Thyroid gland (tissue), 4 donors: ENCODE data around the gene PHC2. TPM values are rescaled to one million over a fixed set of nuclear protein-coding genes. Genes with fewer than 3 reads are reported as not detected.

Source experiments
- DNase-seq, 2 donors: peaks; one replicate each; pipeline ENCODE4 v3.0.0-alpha.2; 2019
- H3K27ac ChIP-seq, 3 donors: fragments of 200-600 bp; sonication (generic); 1 replicate in 2 of 3; 2 replicates in 1 of 3; pipeline ENCODE4 v1.5.1; 2016 to 2019; ENCODE audit warnings: mild to moderate bottlenecking in 1 of 3, moderate library complexity in 1 of 3
- H3K27me3 ChIP-seq: fragments of 200-600 bp; sonication (generic); one replicate; pipeline ENCODE4 v1.5.1; 2019
- H3K36me3 ChIP-seq, 2 donors: fragments of 200-600 bp; sonication (generic); one replicate each; pipeline ENCODE4 v1.5.1; 2016 to 2019
- H3K4me1 ChIP-seq, 2 donors: fragments of 200-600 bp; sonication (generic); one replicate each; pipeline ENCODE4 v1.5.1; 2017 to 2019
- H3K4me3 ChIP-seq, 3 donors: fragments of 200-600 bp; sonication (generic); replicated peaks in 1 of 3; 1 replicate in 2 of 3; 2 replicates in 1 of 3; pipeline ENCODE4 v1.5.1; 2016; ENCODE audit warnings: mild to moderate bottlenecking in 1 of 3
- H3K9me3 ChIP-seq: fragments of 200-600 bp; sonication (generic); one replicate; pipeline ENCODE4 v1.5.1; 2017
- POLR2A ChIP-seq, 2 donors: fragments of 450-650 bp; IDR thresholded peaks; one replicate each; pipeline ENCODE4 v1.6.1; 2017; ENCODE audit warnings: antibody characterized with exemption in 2 of 2, mild to moderate bottlenecking in 2 of 2, moderate library complexity in 1 of 2
- WGBS, 2 donors: methylation state at CpG; one replicate each; pipeline ENCODE4 v1.1.5; 2017; 5-methylcytosine and 5-hydroxymethylcytosine counted together
- intact Hi-C: fragments of 100-400 bp; cut with DNase I; formaldehyde crosslinking; loops from one replicate; pipeline ENCODE4 v1.15.1; 2023
- total RNA-seq, 4 donors: library from RNA; depleted of rRNA; stranded (reverse); fragments of >200 nt; gene quantifications; one replicate each; pipeline ENCODE4 v1.2.3, GENCODE V29; 2016
- TF ChIP-seq, protein P1 (sequence below), 6 experiments: fragments of 200-600 bp in 3 of 6; fragments of 450-650 bp in 3 of 6; sonication (generic) in 3 of 6; IDR thresholded peaks; one replicate each; pipeline ENCODE4 v1.5.1; 2016 to 2019; ENCODE audit warnings: antibody characterized with exemption in 6 of 6, mild to moderate bottlenecking in 2 of 6, inconsistent platforms in 1 of 6, moderate library complexity in 1 of 6

The PHC2 gene
- total RNA-seq, 4 donors from 2014 or later, result 86.8 to 150 (median 113) TPM

DNA sequence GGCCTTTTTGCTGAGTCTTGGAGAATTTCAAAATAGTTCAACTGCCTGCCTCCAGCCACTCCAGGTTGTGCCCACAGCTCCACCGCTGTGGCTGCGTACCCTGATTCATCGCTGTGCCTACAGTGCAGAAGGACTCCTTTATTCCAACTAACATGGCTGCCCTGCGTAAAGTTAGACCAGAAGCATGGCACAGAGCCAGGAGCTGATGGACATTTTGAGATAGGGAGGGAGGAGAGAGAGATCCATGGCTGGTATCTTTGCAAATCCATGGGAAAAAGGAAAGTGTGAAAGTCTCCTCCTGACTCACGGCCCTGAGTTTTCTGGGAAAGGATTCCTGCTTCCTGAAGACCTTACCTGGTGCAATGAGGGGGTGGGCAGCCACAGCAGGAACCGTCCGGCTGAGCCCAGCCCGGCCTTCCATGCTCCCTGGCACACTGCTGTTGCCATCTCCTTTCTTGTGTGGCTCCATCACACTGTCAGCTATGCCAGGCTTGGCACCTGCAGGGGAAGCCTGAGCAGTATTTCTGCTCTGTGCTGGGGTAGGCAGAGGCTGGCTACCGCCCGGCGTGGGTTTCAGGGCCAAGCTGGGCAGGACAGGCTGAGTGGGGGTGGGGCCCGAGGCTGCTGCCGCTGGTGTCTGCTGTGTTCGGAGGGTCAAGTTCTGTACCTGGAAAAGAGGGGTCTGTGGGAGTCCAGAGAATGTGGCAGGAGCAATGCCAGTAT, 64.0 kb downstream of the PHC2 start:
- Histone ChIP-seq H3K27me3 (no peaks in the 10 kb centered on the region), H3K27ac (no peak overlapping the region), H3K36me3 (no peaks in the 10 kb centered on the region), H3K4me1 (peaks cover 39 to 44% of the 10 kb centered on the region in 2 donors), H3K9me3 (no peaks in the 10 kb centered on the region), H3K4me3 (no peak overlapping the region)
- intact Hi-C loops, result loop anchor here (5.0 kb wide), 1 partner anchor 100 kb away; no protein-coding TSS in a partner anchor
- 83 to 84% methylated on average over 14 of the region's 14 CpGs for WGBS, 2 donors
- no peak for DNase-seq
- TF ChIP-seq, protein P1, sequence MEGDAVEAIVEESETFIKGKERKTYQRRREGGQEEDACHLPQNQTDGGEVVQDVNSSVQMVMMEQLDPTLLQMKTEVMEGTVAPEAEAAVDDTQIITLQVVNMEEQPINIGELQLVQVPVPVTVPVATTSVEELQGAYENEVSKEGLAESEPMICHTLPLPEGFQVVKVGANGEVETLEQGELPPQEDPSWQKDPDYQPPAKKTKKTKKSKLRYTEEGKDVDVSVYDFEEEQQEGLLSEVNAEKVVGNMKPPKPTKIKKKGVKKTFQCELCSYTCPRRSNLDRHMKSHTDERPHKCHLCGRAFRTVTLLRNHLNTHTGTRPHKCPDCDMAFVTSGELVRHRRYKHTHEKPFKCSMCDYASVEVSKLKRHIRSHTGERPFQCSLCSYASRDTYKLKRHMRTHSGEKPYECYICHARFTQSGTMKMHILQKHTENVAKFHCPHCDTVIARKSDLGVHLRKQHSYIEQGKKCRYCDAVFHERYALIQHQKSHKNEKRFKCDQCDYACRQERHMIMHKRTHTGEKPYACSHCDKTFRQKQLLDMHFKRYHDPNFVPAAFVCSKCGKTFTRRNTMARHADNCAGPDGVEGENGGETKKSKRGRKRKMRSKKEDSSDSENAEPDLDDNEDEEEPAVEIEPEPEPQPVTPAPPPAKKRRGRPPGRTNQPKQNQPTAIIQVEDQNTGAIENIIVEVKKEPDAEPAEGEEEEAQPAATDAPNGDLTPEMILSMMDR (IDR thresholded peaks at IDR 0.05), result no peak
- no peak for TF ChIP-seq POLR2A (IDR thresholded peaks at IDR 0.05)

DNA sequence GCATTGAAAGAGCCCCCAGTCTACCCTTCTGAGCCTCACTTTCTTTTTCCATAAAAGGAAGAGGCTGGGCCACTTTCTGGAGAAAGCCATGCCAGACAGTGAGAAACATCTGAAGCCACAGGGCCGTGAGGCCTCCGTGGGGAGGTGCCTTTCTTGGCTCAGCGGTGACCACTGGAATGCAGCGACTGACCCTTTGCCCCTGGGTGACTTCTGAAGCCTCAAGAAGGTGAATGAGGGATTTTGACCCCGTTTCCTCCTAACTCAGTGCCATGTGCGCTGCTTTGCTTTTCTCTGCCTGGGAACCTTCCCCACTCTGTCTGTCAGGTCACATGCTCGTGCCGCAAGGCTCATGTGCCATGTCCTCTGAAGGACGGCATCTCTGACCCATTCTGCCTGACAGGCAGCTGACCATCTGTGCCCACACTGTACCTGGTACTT, 65.3 kb downstream of the PHC2 start:
- Histone ChIP-seq H3K4me3 (no peak overlapping the region), H3K36me3 (no peaks in the 10 kb centered on the region), H3K4me1 (peaks cover 39 to 51% of the 10 kb centered on the region in 2 donors), H3K27me3 (no peaks in the 10 kb centered on the region), H3K27ac (peak overlapping the region; percentile 83 to 85 (median 85)), H3K9me3 (no peaks in the 10 kb centered on the region)
- 25 to 39% methylated on average over 9 of the region's 9 CpGs for WGBS, 2 donors
- peak; percentile 60 to 65 for DNase-seq
- TF ChIP-seq POLR2A (IDR thresholded peaks at IDR 0.05), result no peak
- TF ChIP-seq, protein P1 (IDR thresholded peaks at IDR 0.05), result no peak
- intact Hi-C loops, result loop anchor here (5.0 kb wide), 1 partner anchor 102 kb away; no protein-coding TSS in a partner anchor

DNA sequence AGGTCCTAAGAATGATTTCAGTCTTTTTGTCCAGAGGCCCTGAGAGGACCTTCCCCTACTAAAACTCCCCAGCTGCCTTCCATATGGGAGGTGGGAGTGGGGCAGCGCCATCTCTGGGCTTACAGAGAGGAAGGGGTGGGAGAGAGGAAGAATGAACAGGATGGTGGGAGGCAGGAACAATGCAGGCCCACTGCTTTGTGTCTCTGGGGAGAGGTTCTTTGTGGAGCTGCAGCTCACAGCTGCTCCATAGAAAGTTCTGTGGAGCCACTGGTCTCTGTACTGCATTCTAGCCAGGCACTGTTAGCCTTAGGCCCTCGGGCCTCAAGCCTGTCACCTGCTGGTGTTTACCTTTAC, 66.4 kb downstream of the PHC2 start:
- H3K27ac ChIP-seq, result peak overlapping the region; percentile 83 to 85 (median 85)
- 13 to 31% methylated on average over 2 of the region's 2 CpGs for WGBS, 2 donors
- H3K4me3 ChIP-seq, result no peak overlapping the region
- intact Hi-C loops, result no loop called here
- TF ChIP-seq, protein P1 (IDR thresholded peaks at IDR 0.05), result peak in 1 of 6 experiments; percentile 3
- TF ChIP-seq POLR2A (IDR thresholded peaks at IDR 0.05), result no peak
- no peaks in the 10 kb centered on the region for H3K9me3 ChIP-seq
- peaks cover 39 to 58% of the 10 kb centered on the region in 2 donors for H3K4me1 ChIP-seq
- no peaks in the 10 kb centered on the region for H3K27me3 ChIP-seq
- H3K36me3 ChIP-seq, result no peaks in the 10 kb centered on the region
- DNase-seq, result no peak

DNA sequence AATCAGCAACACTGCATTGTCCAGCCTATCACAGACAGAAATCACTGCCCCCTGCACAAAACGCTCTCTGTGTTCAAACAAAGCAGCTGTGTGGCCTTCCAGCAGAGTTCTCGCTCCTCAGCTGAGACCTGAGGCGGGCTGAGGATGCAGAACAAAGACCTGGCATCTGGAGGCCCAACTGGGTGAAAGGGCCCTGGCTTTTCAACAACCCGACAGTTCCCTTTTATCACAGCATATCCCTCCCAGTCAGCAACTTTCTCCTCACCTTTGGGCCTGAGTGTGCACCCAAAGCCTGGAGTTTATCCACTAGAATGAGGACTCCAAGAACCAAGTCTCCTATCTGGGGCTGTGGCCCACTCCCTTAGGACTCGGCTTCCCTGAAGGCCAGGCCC, 67.4 kb downstream of the PHC2 start:
- Histone ChIP-seq H3K27ac (peak overlapping the region; percentile 83 to 87 (median 85)), H3K36me3 (no peaks in the 10 kb centered on the region), H3K9me3 (no peaks in the 10 kb centered on the region), H3K4me3 (no peak overlapping the region), H3K27me3 (no peaks in the 10 kb centered on the region), H3K4me1 (peaks cover 45 to 66% of the 10 kb centered on the region in 2 donors)
- 57 to 59% methylated on average over 5 of the region's 5 CpGs for WGBS, 2 donors
- DNase-seq, result peak in 1 of 2 donors; percentile 25
- intact Hi-C loops, result no loop called here
- TF ChIP-seq, protein P1 (IDR thresholded peaks at IDR 0.05), result no peak
- TF ChIP-seq POLR2A (IDR thresholded peaks at IDR 0.05), result no peak

DNA sequence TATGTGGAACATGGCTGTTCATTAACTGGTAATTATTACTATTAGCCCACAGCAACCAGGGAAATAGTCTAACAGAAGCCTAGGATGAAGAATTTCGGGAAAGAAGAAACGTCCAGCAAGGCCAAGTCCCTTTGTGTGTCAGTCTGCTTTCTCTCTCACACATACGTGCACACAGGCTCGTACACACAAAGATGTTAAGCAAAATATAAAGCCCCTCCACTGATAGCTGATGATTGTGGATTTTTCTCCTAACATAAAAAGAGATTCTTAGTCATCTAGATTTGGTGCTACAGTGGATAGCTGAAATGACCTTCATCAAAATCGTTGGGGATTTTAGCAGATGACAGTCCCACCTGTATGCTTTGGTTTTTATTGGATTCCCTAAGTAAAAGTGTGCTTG, 67.9 kb downstream of the PHC2 start:
- H3K4me3 ChIP-seq, result no peak overlapping the region
- H3K36me3 ChIP-seq, result no peaks in the 10 kb centered on the region
- DNase-seq, result no peak
- peak overlapping the region; percentile 83 to 87 (median 85) for H3K27ac ChIP-seq
- 63 to 74% methylated on average over 5 of the region's 5 CpGs for WGBS, 2 donors
- peaks cover 50 to 70% of the 10 kb centered on the region in 2 donors for H3K4me1 ChIP-seq
- TF ChIP-seq POLR2A (IDR thresholded peaks at IDR 0.05), result no peak
- TF ChIP-seq, protein P1 (IDR thresholded peaks at IDR 0.05), result no peak
- H3K27me3 ChIP-seq, result no peaks in the 10 kb centered on the region
- intact Hi-C loops, result no loop called here
- H3K9me3 ChIP-seq, result no peaks in the 10 kb centered on the region
